ENCODE measurements around the gene ITIH6.
"Not testable (repeated sequence)": the region's sequence is repeated elsewhere in the genome, so short reads cannot be mapped to it uniquely, and the experiment has no call there.

Gene ITIH6

DNA sequence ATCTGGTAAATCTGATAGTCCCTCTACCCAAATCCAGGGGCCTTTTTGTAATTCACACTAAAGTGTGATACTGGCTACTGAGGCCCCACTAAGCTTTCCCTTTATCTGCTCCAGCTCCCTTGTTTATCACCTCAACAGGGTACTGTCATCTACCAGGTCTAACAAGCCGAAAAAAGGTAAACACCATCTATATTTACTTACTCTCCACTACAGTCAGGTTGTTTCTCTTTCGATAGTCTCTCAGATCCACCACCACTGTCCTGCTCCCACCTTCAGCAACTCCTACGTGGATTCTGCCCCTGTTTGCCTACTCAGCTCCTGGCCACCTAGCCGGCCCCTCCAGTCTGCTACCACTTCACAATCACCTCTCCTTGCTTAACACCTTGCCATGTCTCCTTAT lies 3.3 kb downstream of the ITIH6 start:
- no peak for DNase-seq

- no peak for DNase-seq
Observed at GRCh38 chrX:54794028-54794427, 4.0 kb downstream of the ITIH6 start.

- not testable (repeated sequence) for DNase-seq
Observed at GRCh38 chrX:54789405-54789804, 8.7 kb downstream of the ITIH6 start.

DNA sequence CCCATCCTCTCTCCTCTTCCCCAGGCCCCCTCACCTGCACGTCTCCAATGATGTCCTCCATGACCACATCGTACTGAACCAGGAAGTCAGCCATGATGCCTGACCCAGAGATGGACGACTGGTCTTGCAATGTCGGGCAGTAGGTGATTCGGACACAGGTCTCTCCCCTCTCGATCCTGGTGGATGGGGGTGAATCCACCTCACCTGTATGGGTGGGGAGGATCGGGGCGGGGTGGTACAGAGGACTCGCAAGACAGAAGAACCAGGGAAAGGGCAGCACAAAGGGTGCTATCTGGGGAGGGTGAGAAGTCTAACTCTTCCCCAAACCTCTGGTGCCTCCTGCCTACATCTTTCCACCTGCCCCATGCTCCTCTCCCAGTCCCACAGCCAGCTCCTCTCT lies 9.6 kb downstream of the ITIH6 start:
- DNase-seq, result no peak

DNA sequence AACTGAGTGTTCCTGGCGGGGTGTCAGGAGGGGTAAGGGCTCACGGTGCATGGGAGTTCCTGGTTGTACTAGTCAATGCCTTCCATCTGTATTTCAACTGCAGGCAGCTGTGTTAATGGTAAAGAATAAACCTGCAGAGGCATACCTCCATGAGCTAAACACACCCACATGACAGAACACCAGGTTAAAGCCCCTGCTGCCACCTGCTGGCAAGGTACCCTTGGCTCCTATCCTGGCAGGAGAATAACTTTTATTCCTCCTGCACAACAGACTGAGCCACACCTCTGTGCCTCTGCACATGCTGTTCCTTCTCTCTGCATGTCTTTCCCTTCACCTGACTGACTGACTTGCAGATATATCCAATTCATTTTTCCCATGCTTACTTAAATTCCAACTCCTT lies 11.1 kb downstream of the ITIH6 start:
- DNase-seq, result no peak

DNA sequence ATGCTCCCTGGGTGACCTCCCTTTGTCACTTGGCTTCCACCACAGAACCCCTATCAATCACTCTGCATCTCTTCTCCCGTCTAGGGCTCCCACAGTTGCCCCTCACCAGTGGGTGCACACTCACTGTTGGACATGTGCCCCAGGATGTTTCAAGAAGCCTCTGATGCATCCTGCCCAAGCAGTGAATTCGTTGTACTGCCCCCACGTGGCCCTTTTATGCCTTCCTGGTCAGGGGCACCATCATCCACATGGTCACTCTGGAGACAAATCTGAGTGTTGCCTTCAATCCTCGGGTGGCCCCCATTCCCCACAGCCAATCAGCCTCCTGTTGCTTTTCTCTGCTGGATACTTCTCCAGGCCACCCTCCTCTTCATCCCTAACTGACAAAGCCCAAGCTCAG lies 12.2 kb downstream of the ITIH6 start:
- DNase-seq, result no peak

GRCh38 chrX:54776987-54777672 lies 20.9 kb downstream of the ITIH6 start:
- DNase-seq, result no peak

DNA sequence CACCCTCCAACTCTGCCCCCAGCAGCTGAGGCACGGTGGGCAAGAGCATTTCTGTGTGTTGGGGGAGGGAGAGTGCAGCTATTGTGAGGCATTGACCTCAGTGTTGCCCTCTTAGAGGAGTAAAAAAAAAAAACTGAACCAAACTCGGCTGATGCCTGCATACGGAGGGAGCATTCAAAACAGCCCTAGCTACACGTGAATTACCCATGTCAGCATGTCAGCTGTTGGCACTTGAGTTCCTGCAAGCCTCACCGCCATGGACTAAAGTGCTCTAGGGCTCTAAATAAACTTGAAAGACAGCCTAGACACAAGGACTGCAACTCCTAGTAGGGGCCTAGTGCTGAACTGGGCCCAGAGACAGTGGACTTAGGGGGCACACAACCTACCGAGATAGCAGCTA lies 22.0 kb downstream of the ITIH6 start:
- no peak for DNase-seq

- not testable (repeated sequence) for DNase-seq
Observed at GRCh38 chrX:54774391-54775094, 23.5 kb downstream of the ITIH6 start.

DNA sequence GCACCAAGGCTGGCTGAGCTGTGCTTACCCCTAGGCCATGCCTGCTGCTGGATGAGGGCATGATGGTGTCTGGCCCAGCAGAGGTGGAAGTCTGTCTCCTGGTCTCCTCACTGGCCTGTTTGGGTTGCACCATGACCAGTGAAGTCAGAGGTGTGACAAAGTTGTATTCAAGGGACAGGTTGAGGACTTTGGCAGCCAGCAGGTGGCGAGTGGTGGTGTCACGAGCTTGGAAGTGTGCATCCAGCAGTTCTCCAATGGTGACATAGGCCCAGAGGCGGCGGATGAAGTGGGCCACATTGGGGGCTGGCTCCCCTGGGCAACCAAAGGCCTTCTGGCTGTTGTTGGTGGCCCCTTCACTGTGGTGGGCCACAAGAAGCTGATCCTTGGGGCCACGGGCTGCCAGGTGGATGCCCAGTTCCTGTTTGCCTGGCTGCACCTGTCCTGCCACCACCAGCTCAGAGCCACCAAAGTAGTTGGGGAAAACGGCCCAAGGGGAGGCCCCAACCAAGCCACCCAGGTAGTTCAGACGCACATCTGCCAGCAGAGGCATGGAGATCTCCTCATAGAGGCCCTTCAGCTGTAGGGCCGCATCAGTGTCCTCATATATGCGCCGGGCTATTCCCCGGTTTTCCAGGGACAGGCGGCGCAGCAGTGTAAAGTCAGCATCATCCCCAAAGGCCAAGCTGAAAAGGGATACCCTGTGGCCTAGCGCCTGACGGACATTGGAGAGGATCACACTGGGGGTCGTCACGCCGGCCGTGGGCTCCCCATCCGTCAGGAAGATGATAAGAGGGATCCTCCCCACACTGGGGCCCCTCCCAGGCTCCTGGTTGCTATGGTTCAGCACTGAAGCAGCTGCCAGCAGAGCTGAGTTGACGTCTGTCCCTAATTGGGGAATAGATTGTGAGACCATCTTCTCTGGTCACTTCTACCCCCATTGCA lies 39.7 kb downstream of the ITIH6 start:
- no peak for DNase-seq

GRCh38 chrX:54754854-54755253 lies 43.2 kb downstream of the ITIH6 start:
- no peak for DNase-seq

DNA sequence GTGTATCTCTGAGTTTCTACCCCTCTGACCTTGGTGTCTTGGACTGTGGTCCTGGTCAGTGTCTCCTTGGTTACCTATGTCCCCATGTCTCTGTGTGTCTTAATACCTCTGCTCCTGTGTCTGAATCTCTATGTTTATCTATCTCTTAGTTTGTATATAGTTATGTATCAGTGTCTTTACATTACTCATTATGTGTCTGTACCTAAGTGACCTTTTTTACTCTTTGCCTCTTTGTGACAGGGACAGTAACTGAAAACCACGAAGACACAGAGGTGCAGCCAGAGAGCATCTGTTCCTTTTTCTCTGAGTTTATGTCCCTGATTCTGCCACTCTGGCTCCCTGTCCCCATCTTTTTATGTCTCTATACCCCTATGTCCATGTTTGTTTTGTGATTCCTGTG lies 49.4 kb downstream of the ITIH6 start:
- no peak for DNase-seq

GRCh38 chrX:54747733-54748393 lies 50.2 kb downstream of the ITIH6 start:
- no peak for DNase-seq

- DNase-seq, result no peak
Observed at GRCh38 chrX:54746928-54747327, 51.1 kb downstream of the ITIH6 start.

- DNase-seq, result no peak
Observed at GRCh38 chrX:54745676-54746075, 52.4 kb downstream of the ITIH6 start.

- not testable (repeated sequence) for DNase-seq
Observed at GRCh38 chrX:54738567-54738966, 59.5 kb downstream of the ITIH6 start.

GRCh38 chrX:54736298-54736942 lies 61.6 kb downstream of the ITIH6 start:
- DNase-seq, result not testable (repeated sequence)

GRCh38 chrX:54721424-54721823 lies 76.6 kb downstream of the ITIH6 start:
- DNase-seq, result no peak

DNA sequence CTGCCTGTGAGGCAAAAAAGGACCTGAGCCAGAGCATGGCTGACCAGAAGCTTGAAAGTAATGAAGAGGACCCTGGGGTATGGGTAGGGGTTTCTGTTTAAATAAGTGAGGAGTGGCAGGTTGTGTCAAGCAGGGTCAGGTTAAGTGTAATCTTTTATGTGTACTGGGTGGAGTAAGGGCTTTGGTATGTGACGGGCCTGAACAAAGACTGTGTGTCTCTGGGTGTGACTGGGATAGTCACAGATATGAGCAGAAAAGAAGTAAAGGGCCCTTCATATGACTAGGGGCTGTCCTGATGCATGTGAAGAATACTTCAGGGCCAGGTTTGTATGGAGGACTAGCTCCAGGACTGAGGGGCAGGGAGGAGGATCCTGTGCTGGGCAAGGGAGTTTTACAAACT lies 82.4 kb downstream of the ITIH6 start:
- no peak for DNase-seq

- no peak for DNase-seq
Observed at GRCh38 chrX:54714424-54714823, 83.6 kb downstream of the ITIH6 start.

- no peak for DNase-seq
Observed at GRCh38 chrX:54711735-54712134, 86.3 kb downstream of the ITIH6 start.

- no peak for DNase-seq
Observed at GRCh38 chrX:54710920-54711319, 87.1 kb downstream of the ITIH6 start.

GRCh38 chrX:54708404-54708803 lies 89.7 kb downstream of the ITIH6 start:
- DNase-seq, result no peak

Measured in kidney glomerular epithelial cell (primary cell).